ENCODE data around the gene PTPRD. TPM values are rescaled to one million over a fixed set of nuclear protein-coding genes. Genes with fewer than 3 reads are reported as not detected.

PTPRD gene
- total and polyA plus RNA-seq, 9 donors, result 16.2 to 231 (median 85.8) TPM

DNA sequence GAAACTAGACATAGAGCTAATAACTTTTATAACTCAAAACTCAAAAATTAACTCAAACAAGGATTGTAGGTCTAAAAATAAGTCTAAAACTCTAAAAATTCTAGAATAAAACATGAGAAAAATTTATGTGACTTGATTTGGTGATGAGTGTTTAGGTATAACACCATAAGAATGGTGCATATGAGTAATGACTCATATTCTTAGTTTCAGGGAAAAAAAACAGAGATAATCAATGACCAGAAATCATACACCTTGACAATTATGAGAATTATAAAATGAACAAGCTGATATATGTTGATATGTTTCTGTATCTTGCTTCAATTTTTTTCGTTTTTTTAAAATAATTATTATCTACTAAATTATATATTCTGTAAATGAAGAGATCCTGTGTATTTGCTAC, 541.2 kb downstream of the PTPRD start:
- no peak for TF ChIP-seq POLR2A (IDR thresholded peaks at IDR 0.05)
- no peak for TF ChIP-seq EP300 (IDR thresholded peaks at IDR 0.05)
- TF ChIP-seq, protein P1, sequence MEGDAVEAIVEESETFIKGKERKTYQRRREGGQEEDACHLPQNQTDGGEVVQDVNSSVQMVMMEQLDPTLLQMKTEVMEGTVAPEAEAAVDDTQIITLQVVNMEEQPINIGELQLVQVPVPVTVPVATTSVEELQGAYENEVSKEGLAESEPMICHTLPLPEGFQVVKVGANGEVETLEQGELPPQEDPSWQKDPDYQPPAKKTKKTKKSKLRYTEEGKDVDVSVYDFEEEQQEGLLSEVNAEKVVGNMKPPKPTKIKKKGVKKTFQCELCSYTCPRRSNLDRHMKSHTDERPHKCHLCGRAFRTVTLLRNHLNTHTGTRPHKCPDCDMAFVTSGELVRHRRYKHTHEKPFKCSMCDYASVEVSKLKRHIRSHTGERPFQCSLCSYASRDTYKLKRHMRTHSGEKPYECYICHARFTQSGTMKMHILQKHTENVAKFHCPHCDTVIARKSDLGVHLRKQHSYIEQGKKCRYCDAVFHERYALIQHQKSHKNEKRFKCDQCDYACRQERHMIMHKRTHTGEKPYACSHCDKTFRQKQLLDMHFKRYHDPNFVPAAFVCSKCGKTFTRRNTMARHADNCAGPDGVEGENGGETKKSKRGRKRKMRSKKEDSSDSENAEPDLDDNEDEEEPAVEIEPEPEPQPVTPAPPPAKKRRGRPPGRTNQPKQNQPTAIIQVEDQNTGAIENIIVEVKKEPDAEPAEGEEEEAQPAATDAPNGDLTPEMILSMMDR (IDR thresholded peaks at IDR 0.05), result no peak
- WGBS, 3 donors, result 38 to 60% (median 47%) methylated on average over 1 of the region's 1 CpG
- intact Hi-C loops (cut with DNase I), result no loop called here
- no peak overlapping the region for H3K27ac ChIP-seq
- no peaks in the 10 kb centered on the region for H3K9me3 ChIP-seq
- H3K27me3 ChIP-seq, result no peaks in the 10 kb centered on the region
- H3K4me1 ChIP-seq (ENCODE audit: insufficient read depth), result no peaks in the 10 kb centered on the region
- DNase-seq, result no peak
- no peak overlapping the region for H3K4me3 ChIP-seq
- H3K36me3 ChIP-seq, result no peaks in the 10 kb centered on the region

- Histone ChIP-seq H3K27ac (no peak overlapping the region), H3K27me3 (no peaks in the 10 kb centered on the region), H3K36me3 (no peaks in the 10 kb centered on the region), H3K4me3 (no peak overlapping the region), H3K4me1 (ENCODE audit: insufficient read depth) (no peaks in the 10 kb centered on the region), H3K9me3 (no peaks in the 10 kb centered on the region)
- 50 to 65% (median 56%) methylated on average over 3 of the region's 3 CpGs for WGBS, 3 donors
- no peak for DNase-seq
- TF ChIP-seq POLR2A (IDR thresholded peaks at IDR 0.05), result no peak
- intact Hi-C loops (cut with DNase I), result no loop called here
These were observed 550.0 kb downstream of the PTPRD start for GRCh38 chr9:10062629-10063395.

- Histone ChIP-seq H3K27ac (no peak overlapping the region), H3K27me3 (no peaks in the 10 kb centered on the region), H3K9me3 (no peaks in the 10 kb centered on the region), H3K4me1 (ENCODE audit: insufficient read depth) (no peaks in the 10 kb centered on the region), H3K36me3 (no peaks in the 10 kb centered on the region), H3K4me3 (no peak overlapping the region)
- 58 to 65% (median 59%) methylated on average over 3 of the region's 3 CpGs for WGBS, 3 donors
- intact Hi-C loops (cut with DNase I), result no loop called here
- no peak for DNase-seq
- TF ChIP-seq POLR2A (IDR thresholded peaks at IDR 0.05) (no peak), EP300 (IDR thresholded peaks at IDR 0.05) (no peak)
- TF ChIP-seq, protein P1 (IDR thresholded peaks at IDR 0.05), result no peak
These were observed 553.8 kb downstream of the PTPRD start for GRCh38 chr9:10059044-10059443.

- intact Hi-C loops (cut with DNase I), result no loop called here
- TF ChIP-seq POLR2A (IDR thresholded peaks at IDR 0.05) (no peak), EP300 (IDR thresholded peaks at IDR 0.05) (no peak)
- TF ChIP-seq, protein P1 (IDR thresholded peaks at IDR 0.05), result no peak
- Histone ChIP-seq H3K9me3 (no peaks in the 10 kb centered on the region), H3K36me3 (no peaks in the 10 kb centered on the region), H3K4me3 (no peak overlapping the region), H3K27ac (no peak overlapping the region), H3K4me1 (ENCODE audit: insufficient read depth) (no peaks in the 10 kb centered on the region), H3K27me3 (no peaks in the 10 kb centered on the region)
- 87 to 90% (median 89%) methylated on average over 6 of the region's 6 CpGs for WGBS, 3 donors
- DNase-seq, result no peak
These were observed 556.9 kb downstream of the PTPRD start for GRCh38 chr9:10055886-10056395.

- no peak for DNase-seq
- WGBS, 3 donors, result 19 to 43% (median 27%) methylated on average over 1 of the region's 1 CpG
These were observed 558.3 kb downstream of the PTPRD start for GRCh38 chr9:10054456-10054855.

More at GRCh38 chr9:10054456-10054855, 558.3 kb downstream of the PTPRD start:
- H3K4me1 ChIP-seq (ENCODE audit: insufficient read depth), result no peaks in the 10 kb centered on the region
- intact Hi-C loops (cut with DNase I), result no loop called here
- no peak overlapping the region for H3K27ac ChIP-seq
- no peaks in the 10 kb centered on the region for H3K27me3 ChIP-seq
- H3K36me3 ChIP-seq, result no peaks in the 10 kb centered on the region
- TF ChIP-seq POLR2A (IDR thresholded peaks at IDR 0.05) (no peak), EP300 (IDR thresholded peaks at IDR 0.05) (no peak)
- TF ChIP-seq, protein P1 (IDR thresholded peaks at IDR 0.05), result no peak
- no peak overlapping the region for H3K4me3 ChIP-seq
- H3K9me3 ChIP-seq, result no peaks in the 10 kb centered on the region

Measured in ovary (tissue), 9 donors.